Measurements from ENCODE around the gene ANKZF1.
A peak's percentile ranks its signal among the peaks of the same experiment; 100 is the strongest.

ANKZF1 gene

DNA sequence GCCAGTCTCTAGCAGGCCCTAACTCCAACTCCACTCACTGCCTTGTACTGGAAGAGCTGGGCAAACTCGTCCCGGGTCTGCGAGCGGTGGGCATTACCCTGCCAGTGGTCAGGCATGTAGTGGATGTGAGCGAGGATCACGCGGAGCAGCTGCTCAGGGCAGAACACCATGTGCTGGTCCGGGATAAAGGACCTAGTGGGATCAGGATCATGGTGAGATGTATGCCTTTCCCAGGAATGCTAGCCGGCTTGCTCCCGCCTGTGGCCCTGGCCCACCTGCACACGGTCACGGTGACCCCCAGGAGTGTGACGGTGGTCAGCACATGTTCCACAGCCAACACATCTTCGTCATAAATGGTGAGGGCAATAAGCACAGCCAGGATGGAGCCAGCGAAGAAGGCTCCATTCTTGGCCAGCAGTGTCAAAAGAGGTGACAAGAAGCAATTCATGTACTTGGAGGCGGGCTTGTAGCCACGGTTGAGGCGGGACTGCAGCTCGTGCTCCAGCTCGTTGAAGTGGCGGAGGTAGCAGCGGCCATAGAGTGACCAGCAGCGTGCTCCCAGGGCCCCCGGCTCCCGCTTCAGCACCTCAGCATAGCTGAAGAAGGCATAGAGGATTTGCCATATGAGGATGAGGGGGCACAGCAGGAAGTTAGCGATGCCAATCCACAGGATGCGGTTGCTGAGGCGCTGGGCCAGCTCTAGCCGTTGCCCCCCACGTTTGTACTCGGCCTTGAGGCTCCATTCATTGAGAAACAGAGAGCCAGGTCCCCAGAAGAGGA is 5.6 kb upstream of the ANKZF1 start:
- DNase-seq (ENCODE audit: low read depth in 2 of 2) = no peak

DNA sequence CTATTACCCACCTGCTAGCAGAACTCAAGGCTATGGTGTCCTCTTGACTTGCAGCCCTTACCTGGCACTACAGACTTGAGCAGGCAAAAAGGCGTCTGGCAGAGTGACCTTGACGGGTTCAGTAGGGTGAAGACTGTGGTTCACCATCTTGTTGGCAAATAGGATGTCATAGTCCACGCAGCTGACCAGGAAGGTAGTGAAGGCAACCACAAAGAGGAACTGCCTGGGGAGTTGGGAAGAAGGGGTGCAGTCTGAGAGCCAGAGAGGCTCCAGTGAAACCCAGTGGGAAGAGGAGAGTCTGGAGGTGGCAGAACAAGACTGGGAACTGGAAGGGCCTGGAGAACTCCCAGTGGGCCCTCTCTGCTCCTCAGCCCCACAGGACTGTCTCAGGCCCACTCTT is 4.3 kb upstream of the ANKZF1 start:
- DNase-seq (ENCODE audit: low read depth in 2 of 2) = no peak

DNA sequence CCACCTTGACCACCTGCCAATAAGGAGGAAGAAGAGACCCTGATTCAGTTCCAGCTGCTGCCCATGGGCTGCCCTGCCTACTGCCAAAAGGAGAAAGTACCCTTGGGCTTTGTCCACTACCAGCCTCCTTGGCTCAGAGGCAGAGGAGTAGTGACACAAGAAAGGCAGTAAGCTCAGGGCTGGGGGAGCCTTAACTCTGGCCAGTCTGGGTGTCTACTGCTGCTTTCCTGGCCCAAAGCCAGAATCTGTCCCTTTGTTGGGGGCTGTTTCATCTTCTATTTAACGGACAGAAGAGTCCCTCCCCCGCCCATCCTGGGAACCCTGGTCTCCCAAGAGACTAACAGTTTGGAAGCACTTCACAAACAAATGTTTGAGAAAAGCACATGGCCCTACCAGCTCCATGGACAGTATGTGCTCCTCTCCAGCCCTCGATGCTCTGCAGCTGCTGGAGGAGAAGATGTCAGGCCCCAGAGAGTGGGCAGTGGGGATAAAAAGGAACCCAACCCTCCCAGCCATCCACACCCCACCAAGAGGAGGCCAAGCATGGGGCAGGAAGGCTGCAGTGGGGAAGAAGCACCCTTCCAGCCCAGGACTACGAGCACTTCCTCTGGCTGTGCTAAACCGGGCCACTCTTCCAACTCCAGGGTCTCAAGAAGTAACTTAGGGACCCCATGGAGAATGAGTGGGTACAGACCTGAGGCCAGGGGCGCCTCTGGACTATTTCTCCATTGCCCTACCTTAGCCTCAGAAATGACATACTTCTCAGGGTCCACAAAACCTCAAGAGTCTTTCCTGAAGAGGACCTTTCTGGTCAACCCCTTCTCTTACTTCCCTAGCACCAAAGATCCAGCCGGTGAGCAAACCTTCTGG is 1.3 kb upstream of the ANKZF1 start:
- no peak for DNase-seq (ENCODE audit: low read depth in 2 of 2)

DNA sequence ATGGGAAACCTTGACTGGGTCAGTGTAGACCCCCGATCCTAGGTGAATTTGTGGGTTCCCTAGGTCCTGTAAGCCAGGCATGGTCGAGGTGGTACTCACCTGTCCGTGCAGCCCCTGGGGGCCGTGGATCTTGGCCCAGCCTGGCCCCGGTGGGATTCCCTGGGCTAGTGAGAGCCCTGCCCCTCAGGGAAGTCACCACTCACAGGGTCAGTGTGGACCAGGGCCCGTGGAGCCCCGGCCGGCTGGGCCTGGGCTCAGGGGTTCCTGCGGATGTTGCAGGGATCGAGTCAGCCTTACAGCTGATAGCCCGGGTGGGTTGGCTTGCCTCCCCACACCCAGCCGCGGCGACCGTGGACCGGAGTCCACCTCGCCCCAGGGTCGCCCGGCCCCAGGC is 698 bp upstream of the ANKZF1 start:
- no peak for DNase-seq (ENCODE audit: low read depth in 2 of 2)

DNA sequence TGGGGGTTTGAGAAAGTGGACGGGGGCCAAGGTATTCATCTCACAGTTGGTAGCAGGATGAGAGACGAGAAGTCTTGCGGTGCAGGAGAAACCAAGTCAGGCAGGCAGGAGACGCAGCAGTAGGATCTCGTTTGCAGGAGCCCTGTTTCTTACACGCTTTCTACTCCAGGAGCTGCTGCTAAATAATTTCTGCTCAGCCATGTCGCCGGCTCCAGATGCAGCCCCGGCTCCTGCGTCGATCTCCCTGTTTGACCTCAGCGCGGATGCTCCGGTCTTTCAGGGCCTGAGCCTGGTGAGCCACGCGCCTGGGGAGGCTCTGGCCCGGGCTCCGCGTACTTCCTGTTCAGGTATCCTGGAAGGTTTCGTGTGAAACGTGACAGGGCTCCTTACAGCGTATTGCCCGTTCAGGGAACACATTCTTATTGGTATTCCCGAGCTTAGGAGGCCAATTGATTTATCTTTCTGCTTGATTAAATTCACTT is 494 bp downstream of the ANKZF1 start:
- peak in 1 of 2 donors; percentile 54 for DNase-seq (ENCODE audit: low read depth in 2 of 2)

DNA sequence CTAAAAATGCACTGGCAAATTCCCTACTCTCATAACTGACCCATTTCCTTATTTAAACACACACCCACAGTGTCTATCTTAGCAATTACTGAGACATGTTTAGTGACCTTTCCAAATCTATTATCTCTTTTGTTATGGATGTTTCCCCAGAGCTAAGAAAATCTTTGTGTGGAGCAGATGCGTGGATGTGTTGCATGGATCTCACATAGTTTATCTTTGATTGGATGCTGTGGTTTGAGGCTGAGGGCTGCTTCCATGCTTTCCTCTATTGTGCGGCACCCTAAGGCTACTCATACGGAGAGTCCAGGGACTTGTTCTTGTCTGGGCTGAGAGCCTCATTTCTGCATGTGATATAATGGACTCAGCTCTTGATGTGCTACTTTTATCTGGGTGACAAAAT is 4.7 kb downstream of the ANKZF1 start:
- no peak for DNase-seq (ENCODE audit: low read depth in 2 of 2)

DNA sequence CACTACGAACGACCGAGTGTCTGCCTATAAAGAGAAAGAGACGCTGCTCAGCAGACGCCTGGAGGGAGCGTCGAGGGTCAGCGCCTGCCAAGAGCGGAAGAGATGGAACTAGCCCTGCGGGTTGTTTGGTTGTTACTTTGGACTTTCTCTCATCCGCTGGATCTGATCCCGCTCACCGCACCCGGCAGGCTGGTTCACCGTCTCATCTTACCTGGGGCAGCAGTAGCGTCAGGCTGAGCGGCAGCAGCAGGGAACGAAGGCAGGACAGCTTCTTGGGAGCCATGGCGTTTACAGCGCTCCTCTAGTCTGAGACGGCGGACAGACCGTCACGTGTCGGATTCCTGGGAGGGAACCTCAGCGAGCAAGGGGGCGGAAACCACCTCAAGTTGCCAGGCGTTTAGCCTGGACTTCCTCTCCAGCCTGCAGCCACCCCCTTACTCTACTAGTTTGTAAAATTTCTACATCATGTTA is 13.7 kb downstream of the ANKZF1 start:
- no peak for DNase-seq (ENCODE audit: low read depth in 2 of 2)

DNA sequence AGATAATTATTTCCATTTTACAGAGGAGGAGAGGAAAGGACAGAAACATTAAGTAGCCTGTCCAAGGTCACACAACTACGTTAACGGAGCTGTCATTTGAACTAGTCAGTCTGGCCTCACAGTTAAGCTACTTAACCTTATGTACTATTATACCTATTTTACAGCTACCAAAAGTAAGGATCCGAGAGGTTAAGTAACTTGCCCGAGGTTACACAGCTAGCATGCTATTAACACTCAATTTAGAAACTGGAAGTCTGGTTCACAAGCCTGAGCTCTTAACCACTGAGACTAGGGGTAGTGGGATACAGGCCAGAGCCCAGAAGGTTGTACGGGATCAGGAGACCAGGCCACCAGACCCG is 15.2 kb downstream of the ANKZF1 start:
- no peak for DNase-seq (ENCODE audit: low read depth in 2 of 2)

DNA sequence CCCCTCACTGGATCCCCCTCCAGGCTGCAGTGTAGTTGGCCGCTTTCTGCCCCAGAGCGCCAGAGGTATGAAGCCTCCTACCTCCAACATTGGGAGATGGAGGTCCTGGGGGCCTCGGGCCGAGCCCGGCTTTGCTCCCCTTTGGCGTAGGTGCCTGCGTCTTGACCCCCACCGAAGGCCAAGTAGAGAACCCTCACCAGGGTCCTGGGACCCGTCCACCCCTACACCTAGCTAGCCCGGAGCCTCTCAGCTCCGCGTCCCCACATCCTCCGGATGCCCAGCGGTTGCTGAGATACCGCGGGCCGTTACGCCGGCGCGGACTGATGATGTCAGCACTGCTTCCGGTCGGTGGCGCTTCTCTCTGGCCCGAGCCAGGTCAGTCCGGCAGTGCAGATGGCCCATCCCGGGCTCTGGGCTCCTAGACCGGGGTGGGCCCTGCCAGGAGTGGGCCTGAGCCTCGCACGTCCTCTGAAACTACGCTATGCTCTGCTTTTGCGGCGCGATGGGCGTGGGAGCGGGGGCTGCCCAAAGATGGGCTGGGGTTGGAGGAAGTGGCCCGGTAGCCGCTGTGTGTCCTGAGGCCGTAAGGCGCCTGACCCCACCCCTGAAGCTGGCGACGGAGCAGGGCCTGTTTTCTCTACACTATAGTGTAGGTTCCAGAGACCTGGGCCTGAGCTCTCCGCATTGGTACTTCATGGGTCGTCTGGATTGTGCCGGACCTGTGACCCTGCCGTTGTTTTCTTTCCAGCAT is 15.7 kb downstream of the ANKZF1 start, which contains the start of the genes GLB1L and STK16:
Gene GLB1L, minus strand, starts transcription at position 297 of the 751 bp plus-strand sequence. CDS start 1,871 bp downstream, outside the sequence.
Gene STK16, plus strand, starts transcription at position 332 of the 751 bp plus-strand sequence. CDS start 521 bp downstream, outside the sequence.
- DNase-seq (ENCODE audit: low read depth in 2 of 2) = peak; percentile 77 to 87

DNA sequence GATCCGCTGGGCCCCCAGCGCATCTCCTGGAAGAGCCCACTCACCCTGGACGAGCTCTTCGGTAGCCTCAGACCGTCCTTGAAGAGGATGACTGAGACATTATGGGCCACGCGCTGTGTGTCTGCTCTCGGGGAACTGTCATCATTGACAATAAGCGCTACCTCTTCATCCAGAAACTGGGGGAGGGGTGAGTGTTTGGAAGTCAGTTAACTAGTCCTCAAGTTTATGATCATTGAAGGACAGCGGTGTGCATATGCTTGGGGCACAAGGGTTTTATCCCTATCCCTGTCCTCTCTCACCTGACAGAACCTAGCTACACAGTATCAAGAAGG is 16.3 kb downstream of the ANKZF1 start:
- no peak for DNase-seq (ENCODE audit: low read depth in 2 of 2)

DNA sequence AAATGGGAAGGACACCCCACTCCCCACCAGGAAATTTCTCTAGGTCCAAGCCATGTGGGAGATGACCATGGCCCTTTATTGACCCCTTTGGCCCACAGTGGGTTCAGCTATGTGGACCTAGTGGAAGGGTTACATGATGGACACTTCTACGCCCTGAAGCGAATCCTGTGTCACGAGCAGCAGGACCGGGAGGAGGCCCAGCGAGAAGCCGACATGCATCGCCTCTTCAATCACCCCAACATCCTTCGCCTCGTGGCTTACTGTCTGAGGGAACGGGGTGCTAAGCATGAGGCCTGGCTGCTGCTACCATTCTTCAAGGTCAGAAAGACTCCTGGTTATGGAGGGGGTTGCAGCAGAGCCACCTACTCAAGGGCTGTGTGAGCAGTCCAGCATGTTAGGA is 17.0 kb downstream of the ANKZF1 start:
- DNase-seq (ENCODE audit: low read depth in 2 of 2) = no peak

DNA sequence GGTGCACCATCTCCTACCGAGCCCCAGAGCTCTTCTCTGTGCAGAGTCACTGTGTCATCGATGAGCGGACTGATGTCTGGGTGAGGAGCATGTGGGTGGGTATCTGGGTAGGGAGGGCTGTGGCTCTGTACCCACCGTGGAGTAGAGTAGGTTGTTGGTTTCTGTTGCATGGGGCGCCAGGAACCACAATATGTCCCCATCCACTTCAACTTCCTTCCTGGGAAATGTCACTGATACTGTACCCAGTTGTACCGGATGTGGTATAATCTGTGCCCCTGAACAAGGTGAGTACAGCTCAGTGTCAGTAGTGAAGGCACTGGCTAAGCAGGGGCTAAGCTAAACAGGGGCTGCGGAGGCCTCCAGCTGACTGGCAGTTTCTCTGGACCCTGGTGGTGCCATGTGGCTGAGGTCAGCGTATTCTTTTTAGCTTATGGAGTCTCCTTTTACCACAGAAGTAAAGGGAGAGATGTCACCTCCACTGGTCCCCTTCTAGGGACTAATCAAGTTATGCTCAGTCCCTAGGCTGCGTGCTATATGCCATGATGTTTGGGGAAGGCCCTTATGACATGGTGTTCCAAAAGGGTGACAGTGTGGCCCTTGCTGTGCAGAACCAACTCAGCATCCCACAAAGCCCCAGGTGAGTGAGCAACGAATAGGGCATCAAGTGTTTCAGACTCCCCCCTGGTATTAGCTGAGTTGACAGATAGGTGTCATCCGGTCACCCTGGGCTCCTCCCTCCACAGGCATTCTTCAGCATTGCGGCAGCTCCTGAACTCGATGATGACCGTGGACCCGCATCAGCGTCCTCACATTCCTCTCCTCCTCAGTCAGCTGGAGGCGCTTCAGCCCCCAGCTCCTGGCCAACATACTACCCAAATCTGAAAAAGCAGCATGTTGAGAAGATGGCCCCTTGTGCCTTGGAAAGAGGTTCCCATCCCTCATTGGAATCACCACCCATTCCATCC is 18.4 kb downstream of the ANKZF1 start:
- peak in 1 of 2 donors; percentile 33 for DNase-seq (ENCODE audit: low read depth in 2 of 2)

DNA sequence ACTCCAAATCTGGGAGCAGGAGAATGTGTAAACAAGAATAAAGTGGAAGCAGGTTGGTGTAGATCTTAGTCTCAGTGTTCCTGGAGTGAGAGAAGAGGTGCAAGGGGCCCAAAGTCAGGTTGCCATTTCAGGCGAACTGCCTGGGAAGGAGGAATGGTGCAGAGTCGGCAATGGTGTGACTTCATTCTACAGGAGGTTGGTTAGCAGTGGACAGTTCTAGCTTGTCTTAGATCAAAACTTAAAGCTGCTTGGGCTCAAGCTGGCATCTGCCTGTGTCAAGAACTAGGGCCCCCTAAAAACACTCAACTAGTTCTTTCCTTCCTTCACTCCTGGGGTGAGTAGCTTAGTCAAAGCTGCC is 19.2 kb downstream of the ANKZF1 start:
- no peak for DNase-seq (ENCODE audit: low read depth in 2 of 2)

DNA sequence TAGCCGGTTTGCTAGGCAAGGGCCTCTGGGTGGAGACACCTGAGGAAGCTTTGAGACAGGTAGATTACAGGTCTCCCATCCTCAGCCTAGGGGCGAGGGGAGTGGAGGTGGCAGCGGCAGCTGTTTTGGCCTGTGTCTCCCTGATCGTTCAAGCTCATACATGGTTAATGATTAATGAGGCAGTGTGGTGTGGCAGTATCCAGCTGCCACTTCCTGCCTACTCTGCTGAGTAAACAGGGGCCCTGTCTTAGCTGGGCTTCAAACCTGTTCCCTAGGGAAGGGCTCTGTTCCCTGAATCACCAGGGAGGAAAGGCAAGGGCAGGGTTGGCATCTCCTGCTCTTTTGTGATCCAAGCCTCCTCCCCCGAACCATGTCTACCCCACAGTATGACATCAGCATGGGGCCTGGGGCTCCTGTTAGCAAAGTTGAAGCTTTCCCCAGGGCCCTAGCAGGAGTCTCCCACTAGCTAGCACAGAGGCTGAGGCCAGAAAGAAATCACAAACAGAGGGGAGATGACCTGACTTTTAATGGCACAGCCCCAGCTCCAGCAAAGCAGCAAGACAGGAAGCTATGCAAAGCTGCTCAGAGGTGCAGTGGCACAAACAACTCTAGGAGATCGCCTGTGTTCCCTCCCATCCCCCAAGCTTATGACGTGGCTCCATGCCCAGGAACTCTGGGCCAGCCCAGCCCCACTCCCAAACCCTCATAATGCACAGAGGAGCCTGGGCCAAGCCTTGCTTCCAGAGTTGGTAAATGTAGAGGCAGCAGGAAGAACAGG is 19.8 kb downstream of the ANKZF1 start:
- peak in 1 of 2 donors; percentile 25 for DNase-seq (ENCODE audit: low read depth in 2 of 2)

DNA sequence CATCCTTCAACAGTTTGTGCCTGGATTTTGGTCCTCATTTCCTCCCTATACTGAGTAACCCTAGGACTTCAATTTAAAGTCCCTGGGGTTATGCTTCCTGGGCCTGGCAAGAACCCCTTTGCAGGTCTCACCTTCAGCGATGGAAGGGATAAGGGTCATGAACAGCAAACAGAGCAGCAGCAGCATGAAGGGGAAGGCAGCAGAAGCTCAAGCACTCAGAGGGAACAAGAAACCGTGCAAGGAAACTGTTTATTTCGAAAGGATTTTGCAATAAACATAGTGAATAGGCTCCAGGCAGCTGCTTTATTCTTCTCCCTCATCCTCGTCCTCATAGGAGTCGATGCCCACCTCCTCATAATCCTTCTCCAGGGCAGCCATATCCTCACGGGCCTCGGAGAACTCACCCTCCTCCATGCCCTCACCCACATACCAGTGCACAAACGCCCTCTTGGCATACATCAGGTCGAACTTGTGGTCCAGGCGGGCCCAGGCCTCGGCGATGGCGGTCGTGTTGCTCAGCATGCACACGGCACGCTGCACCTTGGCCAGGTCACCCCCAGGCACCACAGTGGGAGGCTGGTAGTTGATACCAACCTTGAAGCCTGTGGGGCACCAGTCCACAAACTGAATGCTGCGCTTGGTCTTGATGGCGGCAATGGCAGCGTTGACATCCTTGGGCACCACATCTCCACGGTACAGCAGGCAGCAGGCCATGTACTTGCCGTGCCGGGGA is 20.6 kb downstream of the ANKZF1 start:
- no peak for DNase-seq (ENCODE audit: low read depth in 2 of 2)

DNA sequence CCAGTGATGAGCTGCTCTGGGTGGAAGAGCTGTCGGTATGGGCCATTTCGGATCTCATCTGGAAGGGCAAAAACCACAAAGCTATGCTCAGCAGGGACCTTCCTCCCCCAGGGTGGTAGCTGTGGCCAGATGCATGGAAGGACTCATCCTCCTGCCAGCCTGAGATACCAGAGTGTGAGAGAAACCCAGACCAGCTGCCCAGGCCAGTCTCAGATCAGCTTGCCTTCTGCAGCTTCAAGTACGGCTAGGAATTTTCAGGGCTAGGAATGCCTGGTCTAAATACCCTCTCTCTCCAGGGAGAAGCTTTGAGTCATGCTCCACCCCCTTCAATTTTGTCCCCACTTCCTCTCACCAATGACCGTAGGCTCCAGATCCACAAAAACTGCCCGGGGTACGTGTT is 22.1 kb downstream of the ANKZF1 start:
- DNase-seq (ENCODE audit: low read depth in 2 of 2) = no peak

DNA sequence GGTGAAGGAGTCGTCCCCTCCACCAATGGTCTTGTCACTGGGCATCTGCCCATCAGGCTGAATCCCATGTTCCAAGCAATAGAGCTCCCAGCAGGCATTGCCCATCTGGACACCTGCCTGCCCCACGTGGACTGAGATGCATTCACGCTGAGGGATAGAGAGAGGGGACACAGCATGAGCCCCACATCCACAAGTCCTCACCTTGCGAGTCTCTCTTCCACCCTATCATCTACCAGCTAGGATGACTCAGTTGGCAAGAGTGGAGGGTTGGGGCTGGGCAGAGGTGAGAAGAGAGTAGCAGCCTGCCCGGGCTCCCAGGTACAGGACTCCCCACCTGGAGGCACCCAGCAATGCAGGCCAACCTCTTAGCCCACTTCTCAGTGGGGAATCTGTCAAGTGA is 22.5 kb downstream of the ANKZF1 start:
- no peak for DNase-seq (ENCODE audit: low read depth in 2 of 2)

DNA sequence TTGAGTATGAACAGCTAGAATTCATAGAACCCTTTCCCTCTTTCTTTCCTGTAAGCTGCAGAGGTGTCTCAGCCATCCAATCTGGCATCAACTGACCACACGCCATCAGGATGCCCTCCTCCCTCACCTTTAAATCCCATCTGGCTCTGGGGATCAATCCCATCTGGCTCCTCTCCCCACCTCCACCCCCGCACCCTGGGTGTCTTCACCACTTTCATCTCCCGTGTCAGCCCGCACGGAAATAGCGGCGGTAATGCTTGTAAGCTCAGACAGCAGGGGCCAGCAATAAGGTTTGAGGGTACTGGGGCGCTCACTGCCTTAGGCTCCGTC is 22.9 kb downstream of the ANKZF1 start:
- DNase-seq (ENCODE audit: low read depth in 2 of 2) = no peak

DNA sequence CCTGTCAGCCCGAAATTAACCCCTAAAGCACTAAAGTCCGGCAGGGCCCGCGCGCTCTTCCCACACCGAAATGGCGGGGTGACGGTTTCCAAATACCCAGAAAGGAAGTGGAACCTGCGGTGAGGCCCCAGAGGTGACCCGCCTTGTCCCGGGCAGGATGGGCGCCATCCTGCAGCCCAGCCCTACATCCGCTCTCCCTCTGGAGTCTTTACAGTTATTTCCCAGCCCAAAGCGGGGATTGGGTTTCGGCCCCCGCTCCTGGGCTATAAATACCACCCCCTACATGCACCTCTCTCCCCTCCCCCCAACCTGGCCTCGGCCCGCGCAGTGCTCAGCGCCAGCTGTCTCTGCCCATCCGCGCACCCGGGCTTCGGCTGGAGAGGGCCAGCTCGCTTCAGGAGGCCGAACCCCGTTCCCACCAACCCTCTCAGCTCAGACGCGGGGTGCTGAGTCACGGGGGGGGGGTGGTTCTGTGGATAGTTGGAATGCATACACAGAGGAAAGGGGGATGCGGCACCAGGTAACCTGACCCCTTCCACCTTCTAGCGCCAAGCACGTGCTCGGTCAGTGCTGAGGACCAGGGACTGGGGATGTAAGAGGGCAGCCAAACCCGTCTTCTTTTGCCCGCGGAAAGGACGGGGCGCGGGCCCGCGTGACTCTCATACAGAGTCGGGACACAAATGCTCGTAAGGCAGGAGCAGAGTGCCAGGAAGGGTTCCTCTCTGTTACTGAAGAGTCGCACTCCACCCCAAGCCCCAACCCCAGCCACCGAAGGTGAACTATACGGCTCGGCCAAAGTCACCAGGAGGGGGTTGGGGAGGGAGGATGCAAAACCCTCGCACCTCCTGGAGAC is 23.5 kb downstream of the ANKZF1 start, which contains the start of gene TUBA4B:
Gene TUBA4B, plus strand, starts transcription at position 344 of the 853 bp plus-strand sequence. Its CDS starts 165 bp downstream, at position 509.
- peak in 1 of 2 donors; percentile 43 for DNase-seq (ENCODE audit: low read depth in 2 of 2)

Data from activated CD4-positive, alpha-beta T cell treated with anti-CD3 and anti-CD28 coated beads for 24 hours (primary cell).